ENCODE data around the gene RNF141.

- TF ChIP-seq CTCF (IDR thresholded peaks at IDR 0.05), result no peak
- TF ChIP-seq EP300 (IDR thresholded peaks at IDR 0.05), result no peak
- no peak for TF ChIP-seq POLR2A (IDR thresholded peaks at IDR 0.05)
These were observed 42.3 kb downstream of the RNF141 start for GRCh38 chr11:10498426-10499250.

Measured in ovary (tissue), 3 donors.